ENCODE measurements around the gene DDX42. TPM values are rescaled to one million over a fixed set of nuclear protein-coding genes. Genes with fewer than 3 reads are reported as not detected.

Gene DDX42
- total and polyA plus RNA-seq, 7 donors, result 46.3 to 91.0 (median 56.0) TPM

GRCh38 chr17:63800783-63801182 is 26.8 kb downstream of the DDX42 start:
- Histone ChIP-seq H3K9me3 (no peaks in the 10 kb centered on the region), H3K27me3 (ENCODE audit: insufficient read depth in 3 of 3, low read length in 2 of 3) (no peaks in the 10 kb centered on the region), H3K36me3 (ENCODE audit: insufficient read depth in 1 of 2, low read depth in 1 of 2) (peaks cover 11 to 100% of the 10 kb centered on the region in 2 donors), H3K4me3 (no peak overlapping the region), H3K4me1 (no peaks in the 10 kb centered on the region), H3K27ac (no peak overlapping the region)
- DNase-seq (no peak), ATAC-seq (no peak)
- 91 to 98% (median 97%) methylated on average over 1 of the region's 1 CpG for WGBS, 3 donors
- intact Hi-C loops (cut with DNase I), result no loop called here
- TF ChIP-seq CTCF (IDR thresholded peaks at IDR 0.05), result no peak

- TF ChIP-seq CTCF (IDR thresholded peaks at IDR 0.05), result no peak
- WGBS, 3 donors, result 89 to 98% (median 96%) methylated on average over 1 of the region's 1 CpG
- intact Hi-C loops (cut with DNase I), result no loop called here
- peaks cover 16 to 100% of the 10 kb centered on the region in 2 donors for H3K36me3 ChIP-seq (ENCODE audit: insufficient read depth in 1 of 2, low read depth in 1 of 2)
- no peaks in the 10 kb centered on the region for H3K9me3 ChIP-seq
- H3K27me3 ChIP-seq (ENCODE audit: insufficient read depth in 3 of 3, low read length in 2 of 3), result no peaks in the 10 kb centered on the region
- H3K27ac ChIP-seq, result no peak overlapping the region
- no peak for ATAC-seq
- DNase-seq, result no peak
- no peaks in the 10 kb centered on the region for H3K4me1 ChIP-seq
- H3K4me3 ChIP-seq, result no peak overlapping the region
Observed at GRCh38 chr17:63804328-63804727, 30.4 kb downstream of the DDX42 start.

DNA sequence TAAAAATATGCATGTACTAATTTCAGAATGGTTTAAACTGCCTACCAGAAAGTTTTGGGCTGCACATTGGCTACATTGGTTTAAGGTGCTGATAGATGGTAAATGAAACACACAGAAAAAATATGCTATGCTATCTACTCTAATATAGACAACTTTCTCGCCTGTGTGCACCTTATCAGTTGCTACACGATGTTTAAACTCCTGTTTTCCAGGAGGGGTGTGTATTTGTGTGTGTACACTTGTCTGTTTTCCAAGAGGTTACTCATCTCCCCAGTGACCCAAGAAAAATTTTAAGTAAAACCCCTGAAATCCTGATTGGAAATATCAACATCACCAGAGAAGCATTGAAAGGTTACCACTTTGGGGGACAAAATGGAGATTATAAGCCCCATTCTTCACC is 31.6 kb downstream of the DDX42 start:
- H3K36me3 ChIP-seq (ENCODE audit: insufficient read depth in 1 of 2, low read depth in 1 of 2), result peaks cover 16 to 100% of the 10 kb centered on the region in 2 donors
- ATAC-seq, result no peak
- 77 to 83% (median 82%) methylated on average over 2 of the region's 2 CpGs for WGBS, 3 donors
- H3K4me1 ChIP-seq, result no peaks in the 10 kb centered on the region
- TF ChIP-seq CTCF (IDR thresholded peaks at IDR 0.05), result no peak
- no peaks in the 10 kb centered on the region for H3K27me3 ChIP-seq (ENCODE audit: insufficient read depth in 3 of 3, low read length in 2 of 3)
- H3K4me3 ChIP-seq, result no peak overlapping the region
- no peak overlapping the region for H3K27ac ChIP-seq
- DNase-seq, result no peak
- intact Hi-C loops (cut with DNase I), result no loop called here
- H3K9me3 ChIP-seq, result no peaks in the 10 kb centered on the region

GRCh38 chr17:63809970-63810369 is 36.0 kb downstream of the DDX42 start:
- H3K4me1 ChIP-seq, result no peaks in the 10 kb centered on the region
- H3K27me3 ChIP-seq (ENCODE audit: insufficient read depth in 3 of 3, low read length in 2 of 3), result no peaks in the 10 kb centered on the region
- no peak overlapping the region for H3K27ac ChIP-seq
- no peak for ATAC-seq
- H3K4me3 ChIP-seq, result no peak overlapping the region
- H3K36me3 ChIP-seq (ENCODE audit: insufficient read depth in 1 of 2, low read depth in 1 of 2), result peaks cover 27 to 100% of the 10 kb centered on the region in 2 donors
- no peaks in the 10 kb centered on the region for H3K9me3 ChIP-seq
- DNase-seq, result no peak
- intact Hi-C loops (cut with DNase I), result loop anchor here in 1 of 2 donors (10.0 kb wide), 1 partner anchor 55 kb away; no protein-coding TSS in a partner anchor
- TF ChIP-seq CTCF (IDR thresholded peaks at IDR 0.05), result no peak
- WGBS, 3 donors, result 93 to 96% (median 96%) methylated on average over 9 of the region's 9 CpGs

- WGBS, 3 donors, result 75 to 86% (median 85%) methylated on average over 2 of the region's 2 CpGs
- DNase-seq (no peak), ATAC-seq (no peak)
- intact Hi-C loops (cut with DNase I), result loop anchor here (5.0 to 10.0 kb wide), 3 partner anchors 54 to 69 kb away; no protein-coding TSS in a partner anchor
- no peak for TF ChIP-seq CTCF (IDR thresholded peaks at IDR 0.05)
- H3K27ac ChIP-seq, result no peak overlapping the region
- no peaks in the 10 kb centered on the region for H3K9me3 ChIP-seq
- H3K4me1 ChIP-seq, result no peaks in the 10 kb centered on the region
- peaks cover 30 to 100% of the 10 kb centered on the region in 2 donors for H3K36me3 ChIP-seq (ENCODE audit: insufficient read depth in 1 of 2, low read depth in 1 of 2)
- H3K4me3 ChIP-seq, result no peak overlapping the region
- H3K27me3 ChIP-seq (ENCODE audit: insufficient read depth in 3 of 3, low read length in 2 of 3), result no peaks in the 10 kb centered on the region
Observed at GRCh38 chr17:63816123-63816522, 42.2 kb downstream of the DDX42 start.

Measured in psoas muscle (tissue), 8 donors.